GM18909 (cell line): ENCODE measurements around the gene TFF2.

Experiments
- ATAC-seq: cut with Tn5 transposase; IDR thresholded peaks from one replicate; pipeline ENCODE4 v1.9.1; 2021; ENCODE audit warnings: mild to moderate bottlenecking; ENCODE audit not compliant: unreplicated experiment, poor library complexity

The TFF2 gene

DNA sequence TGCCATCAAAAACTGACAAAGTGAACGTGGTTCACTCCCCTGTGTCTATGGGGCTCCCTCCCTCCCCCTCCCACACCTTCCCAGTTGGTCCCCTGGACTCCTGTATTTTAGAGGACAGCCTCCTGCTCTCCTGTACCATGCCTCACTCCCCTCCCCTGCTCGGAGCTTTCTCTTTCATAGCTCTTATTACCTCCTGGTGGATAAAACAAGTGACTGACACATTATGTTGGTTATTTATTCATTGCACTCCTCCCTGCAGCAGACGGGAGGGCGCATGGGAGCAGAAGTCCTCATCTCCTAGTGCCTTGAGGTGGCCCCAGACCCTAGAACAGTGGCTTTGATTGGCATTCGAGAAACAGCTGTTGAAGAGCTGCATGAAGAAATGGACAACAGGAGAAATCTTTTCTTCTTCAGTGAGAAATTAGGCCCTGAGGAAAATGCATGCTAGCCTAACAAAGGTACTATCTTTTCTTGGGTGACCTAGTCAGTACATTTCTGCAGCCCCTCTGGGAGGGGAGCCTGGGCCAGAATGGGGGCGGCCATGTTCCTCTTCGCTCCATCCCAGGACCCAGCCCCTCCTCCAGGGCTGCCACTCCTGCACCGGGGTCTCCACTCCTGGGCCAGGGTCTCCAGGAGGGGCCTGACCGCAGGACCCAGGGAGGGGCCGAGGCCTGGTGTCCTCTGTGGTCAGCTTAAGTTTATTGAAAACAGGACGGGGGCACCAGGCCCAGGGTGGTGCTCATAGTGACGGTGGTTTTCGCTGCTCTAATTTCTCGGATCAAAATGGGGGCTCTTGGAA, 16.8 kb upstream of the TFF2 start:
- ATAC-seq: no peak

DNA sequence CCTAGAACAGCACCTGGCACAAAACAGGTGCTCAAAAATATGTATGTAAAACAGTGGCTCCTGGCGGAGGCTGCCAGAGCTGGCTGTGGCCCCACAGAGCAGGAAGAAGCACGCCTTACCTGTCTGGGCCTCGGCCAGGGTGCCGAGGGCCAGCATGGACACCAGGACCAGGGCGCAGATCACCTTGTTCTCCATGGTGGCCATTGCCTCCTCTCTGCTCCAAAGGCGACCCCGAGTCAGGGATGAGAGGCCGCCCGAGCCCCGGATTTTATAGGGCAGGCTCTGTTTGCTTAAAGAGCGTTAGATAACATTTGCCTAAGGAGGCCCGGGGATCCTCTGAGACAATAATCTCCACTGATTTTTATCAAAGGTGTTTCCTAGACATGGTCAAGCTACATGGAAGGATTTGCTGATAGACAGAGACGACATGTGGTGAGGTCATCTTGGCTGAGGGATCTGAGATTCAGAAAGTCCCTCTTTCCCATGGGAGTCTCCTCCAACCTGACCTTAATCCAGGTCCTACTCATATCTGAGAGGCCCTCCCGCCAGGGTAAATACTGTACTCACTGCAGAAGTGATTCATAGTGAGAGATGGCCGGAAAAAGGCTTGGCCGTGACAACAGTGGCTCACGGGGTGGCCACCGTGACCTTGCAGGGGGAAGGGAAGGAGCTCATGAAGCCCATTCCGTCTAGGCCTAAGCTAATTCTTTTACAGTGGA, 15.7 kb upstream of the TFF2 start, which contains the start of gene TFF1:
TFF1 (minus strand) TSS at position 244 of the 719 bp plus-strand sequence; CDS start at position 204, 40 bp downstream.
- no peak for ATAC-seq

DNA sequence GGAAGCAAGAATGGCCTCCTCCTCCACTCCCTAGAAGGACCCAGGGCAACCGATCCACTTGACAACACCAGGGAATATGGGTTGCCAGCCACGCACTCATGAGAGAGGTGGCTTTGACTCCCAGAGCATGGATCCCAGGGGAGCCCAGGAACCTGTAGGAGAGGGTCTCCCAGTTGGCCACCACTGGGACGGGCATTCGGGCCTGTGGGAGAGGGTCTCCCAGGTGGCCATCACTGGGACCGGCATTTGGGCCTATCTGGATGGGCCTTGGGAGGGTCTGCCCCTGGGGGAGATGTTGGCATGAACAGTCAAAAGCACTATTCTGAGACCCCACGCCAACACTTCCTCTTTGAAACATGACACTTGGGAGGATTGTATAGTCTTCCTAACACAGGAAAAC, 15.0 kb upstream of the TFF2 start:
- no peak for ATAC-seq

DNA sequence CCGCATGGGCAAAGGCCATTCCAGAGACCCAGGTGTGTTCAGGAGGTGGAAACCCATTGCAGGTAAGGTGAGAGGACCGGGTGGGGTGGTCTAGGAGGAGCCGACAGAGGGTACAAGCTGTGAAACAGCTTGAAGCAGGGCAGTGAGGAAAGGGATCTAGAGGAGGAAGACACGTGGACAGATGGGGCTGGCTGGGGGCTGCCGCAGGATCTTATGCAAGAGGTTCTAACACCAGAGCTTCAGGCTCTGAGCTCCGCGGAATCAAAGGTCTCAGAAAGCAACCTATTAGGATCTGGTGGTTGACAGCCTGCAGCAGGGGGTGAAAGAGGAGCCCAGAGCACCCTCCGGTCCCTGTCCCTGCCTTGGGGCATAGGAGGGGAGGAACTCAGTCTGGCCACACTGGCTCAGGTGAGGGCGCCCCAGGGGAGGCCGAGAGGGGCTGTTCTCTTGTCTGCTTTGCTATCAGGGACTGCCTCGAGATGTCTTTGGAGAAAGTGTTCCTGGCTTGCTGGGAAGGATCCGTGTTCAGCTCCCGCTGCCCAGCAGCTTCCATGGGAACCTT, 13.6 kb upstream of the TFF2 start:
- ATAC-seq: no peak

DNA sequence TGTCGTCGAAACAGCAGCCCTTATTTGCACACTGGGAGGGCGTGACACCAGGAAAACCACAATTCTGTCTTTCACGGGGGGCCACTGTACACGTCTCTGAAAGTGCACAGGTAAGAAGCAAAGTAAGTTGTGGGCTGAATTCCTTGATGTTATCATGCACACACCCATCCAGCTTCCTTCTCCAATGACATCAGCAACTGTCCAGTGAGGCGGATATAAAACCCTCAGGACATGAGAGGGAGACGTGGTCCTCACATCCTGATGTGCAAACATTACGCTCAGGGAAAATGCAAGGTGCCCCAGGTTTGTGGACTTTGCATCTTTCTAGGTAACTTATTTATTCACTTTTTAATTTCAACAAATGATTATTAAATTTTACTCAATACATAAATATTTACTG, 12.5 kb upstream of the TFF2 start:
- ATAC-seq: no peak

DNA sequence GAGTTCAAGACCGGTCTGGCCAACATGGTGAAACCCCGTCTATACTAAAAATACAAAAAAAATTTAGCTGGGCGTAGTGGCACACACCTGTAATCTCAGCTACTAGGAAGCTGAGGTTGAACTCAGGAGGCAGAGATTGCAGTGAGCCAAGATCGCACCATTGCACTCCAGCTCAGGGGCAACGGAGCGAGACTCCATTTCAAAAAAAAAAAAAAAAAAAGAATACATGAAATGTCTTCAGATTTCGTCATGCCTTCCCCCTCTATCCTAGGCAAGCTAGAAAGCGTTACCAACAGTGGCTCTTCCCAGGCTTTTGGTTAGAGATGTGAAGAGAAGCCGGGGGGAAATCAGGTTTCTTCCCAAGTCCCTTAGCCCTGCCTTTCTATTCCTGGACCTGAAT, 11.9 kb upstream of the TFF2 start:
- ATAC-seq: no peak

DNA sequence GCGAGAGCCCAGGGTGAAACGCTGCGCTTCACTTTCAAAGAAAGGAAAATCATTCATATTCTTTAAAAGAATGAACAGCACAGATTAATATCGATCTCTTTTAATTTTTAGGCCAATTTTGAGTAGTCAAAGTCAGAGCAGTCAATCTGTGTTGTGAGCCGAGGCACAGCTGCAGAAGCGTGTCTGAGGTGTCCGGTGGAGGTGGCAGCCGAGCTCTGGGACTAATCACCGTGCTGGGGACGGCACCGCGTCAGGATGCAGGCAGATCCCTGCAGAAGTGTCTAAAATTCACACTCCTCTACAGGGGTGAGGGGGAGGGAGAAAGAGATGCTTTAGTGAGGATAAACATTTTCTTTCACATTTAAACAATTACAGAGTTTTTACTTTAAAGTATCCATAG, 11.4 kb upstream of the TFF2 start:
- no peak for ATAC-seq

DNA sequence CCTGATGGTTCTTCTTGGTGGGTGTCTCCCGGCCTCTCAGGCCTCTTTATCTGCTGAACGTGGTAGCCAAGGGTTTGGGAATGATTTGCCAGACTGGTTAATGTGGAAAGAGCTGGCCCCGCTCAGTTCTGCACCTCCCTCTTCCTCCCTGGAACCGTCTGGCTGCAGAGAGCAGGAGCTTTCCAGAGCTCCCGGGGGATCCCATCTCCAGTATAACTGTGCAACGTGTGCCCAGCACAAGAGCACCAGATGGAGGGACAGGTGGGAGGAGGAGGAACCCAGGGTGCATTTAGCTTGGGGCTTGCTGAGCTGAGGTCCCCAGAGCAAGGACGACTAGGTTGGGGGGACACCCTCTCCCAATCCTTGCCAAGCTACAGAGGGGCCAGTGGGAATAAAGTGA, 10.5 kb upstream of the TFF2 start:
- no peak for ATAC-seq

DNA sequence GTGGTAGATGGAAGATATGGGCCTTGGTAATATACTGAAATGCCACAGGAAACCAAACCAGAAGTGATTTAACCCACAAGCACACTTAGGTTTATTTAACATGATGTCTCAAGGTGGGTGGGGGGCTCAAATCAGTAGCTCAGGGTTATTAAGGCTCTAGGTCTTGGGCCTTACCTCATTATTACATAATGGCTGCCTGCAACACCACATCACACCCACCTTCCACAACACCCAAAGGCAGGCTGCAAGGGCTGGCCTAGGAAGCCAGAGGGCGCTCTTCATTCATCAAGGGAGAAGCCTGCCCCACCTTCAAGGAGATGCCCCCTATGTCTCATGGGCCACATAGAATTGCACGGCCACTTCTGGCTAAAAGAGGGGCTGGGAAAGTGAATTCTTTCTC, 9.5 kb upstream of the TFF2 start:
- ATAC-seq: no peak

DNA sequence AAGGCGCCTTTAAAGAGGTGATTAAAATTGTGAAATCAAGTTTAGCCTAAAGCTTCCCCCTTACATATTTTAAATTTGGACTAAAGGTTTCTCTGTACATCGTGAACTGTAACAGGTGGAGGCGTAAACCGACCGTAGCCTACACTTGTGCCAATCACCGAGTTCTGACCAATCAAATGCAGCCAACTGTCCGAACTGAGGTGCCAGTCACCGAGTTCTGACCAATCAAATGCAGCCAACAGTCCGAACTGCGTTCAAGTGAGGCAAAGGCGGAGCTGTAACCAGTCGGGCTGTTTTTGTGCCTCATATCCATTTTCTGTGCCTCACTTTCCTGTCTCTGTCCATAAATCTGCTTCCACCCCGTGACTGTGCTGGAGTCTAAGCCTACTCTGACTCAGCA, 8.1 kb upstream of the TFF2 start:
- no peak for ATAC-seq

DNA sequence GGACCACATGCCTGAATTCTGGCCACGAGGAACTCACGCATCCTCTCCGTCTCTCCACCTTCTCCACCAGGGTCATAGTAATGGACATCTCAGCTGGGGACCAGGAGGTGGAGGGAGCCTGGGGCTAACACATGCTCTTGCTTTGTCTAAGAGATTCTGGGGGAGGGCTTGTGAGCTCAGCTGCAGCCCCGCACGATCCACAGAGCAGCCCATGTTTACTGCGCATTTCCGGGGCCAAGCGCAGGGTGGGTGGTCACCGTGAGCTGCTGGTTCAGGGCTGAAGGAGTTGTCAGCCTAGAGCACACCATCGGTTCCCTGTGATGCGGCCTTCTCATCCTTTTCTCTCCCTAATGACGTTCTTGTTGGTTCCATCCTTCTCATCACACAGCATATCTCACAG, 7.5 kb upstream of the TFF2 start:
- ATAC-seq: no peak

DNA sequence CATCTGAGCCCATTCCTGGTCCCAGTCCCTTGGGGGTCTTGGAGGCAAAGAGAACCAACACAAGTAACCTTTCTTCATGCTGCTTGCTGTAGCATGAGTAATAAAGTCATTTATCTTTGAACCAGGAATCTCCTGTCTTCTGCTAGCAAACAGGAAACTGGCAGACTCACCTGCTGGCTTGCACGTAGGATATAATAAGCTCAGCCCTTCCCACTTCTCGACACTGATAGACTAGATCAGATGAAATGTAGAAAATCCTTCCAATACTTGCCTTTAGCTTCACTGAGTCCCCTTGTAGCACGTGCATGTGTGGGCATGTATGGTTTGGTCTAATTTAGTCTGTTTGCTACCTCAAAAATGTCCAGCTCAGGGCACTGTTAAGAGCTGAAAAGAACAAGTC, 6.5 kb upstream of the TFF2 start:
- ATAC-seq: no peak

DNA sequence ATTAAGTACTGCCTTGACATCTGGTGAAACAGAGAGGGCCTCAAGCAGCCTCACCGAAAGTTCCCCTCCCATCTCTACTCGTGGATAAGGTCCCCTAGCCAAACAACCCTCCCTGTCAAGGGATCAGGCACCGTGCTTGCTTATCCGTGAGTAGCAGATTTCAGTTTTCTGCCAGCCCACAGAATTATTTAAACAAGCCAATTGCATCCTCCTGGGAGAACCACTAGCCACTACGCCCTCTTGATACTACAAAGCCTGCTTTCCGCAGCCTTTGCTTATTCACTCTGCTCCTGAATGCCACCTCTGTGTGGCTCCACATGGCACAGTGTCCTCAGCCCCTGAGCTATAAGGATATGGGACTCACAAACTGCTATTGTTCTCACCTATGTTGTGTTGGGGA, 5.9 kb upstream of the TFF2 start:
- ATAC-seq: no peak

DNA sequence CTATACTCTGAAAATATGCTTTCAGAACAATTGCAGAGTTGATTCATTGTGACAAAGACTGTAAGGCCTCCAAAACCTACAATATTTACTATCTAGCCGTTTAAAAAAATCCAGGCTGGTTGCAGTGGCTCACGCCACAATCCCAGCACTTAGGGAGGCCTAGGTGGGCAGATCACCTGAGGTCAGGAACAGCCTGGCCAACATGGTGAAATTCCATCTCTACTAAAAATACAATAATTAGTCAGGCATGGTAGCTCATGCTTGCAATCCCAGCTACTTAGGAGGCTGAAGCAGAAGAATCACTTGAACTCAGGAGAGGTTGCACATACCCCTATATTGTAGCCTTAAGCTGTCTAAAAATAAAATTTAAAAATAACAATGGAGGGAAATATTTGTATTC, 5.3 kb upstream of the TFF2 start:
- ATAC-seq: no peak

DNA sequence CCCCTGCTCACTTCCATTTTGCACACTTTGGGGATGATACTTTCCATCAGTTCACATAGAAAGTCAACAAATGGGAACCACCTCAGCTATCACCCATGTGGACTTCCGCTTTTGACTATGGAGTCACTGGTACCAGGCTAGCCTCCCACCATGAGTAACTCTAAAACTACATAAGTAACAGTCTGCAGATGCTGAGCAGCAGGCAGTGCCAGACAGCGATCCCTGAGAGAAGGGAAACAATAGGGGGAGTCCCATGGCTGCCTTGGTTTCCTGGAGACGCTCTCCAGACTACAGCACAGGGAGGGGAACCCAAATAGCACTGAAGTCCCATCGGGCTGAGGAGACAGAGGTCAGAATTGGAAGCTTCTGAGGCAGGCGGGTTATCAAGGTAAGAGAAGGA, 2.8 kb upstream of the TFF2 start:
- ATAC-seq: no peak

DNA sequence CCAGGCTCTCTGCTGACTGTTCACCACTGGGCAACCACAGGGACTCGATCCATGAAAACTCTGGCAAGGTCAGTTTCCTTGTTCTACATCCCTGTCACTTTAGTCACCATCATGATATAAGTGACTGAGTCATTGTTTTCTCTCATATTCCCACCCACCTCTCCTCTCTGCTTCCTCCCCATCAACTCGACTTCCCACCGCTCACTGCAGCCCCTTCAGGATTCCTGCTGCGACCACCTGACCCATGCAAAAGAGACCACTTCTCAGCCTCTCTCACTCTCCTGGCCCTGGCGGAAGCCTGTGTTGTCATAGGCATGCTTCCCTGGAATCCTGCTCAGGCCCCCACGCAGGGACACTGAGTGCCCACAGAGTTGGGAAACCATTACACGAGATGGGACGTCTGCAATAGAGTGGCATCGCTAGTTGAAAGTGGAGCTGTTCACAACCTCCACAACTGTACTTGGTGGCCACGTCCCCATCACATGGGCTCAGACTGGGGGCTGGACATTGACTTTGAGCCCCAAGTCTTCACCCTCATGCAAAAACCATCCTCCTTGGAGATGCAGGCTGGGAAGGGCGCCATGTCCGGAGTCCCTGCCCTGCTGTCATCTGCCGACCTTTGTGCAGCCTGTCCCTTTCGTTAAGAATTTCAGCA, 1.8 kb upstream of the TFF2 start:
- no peak for ATAC-seq

DNA sequence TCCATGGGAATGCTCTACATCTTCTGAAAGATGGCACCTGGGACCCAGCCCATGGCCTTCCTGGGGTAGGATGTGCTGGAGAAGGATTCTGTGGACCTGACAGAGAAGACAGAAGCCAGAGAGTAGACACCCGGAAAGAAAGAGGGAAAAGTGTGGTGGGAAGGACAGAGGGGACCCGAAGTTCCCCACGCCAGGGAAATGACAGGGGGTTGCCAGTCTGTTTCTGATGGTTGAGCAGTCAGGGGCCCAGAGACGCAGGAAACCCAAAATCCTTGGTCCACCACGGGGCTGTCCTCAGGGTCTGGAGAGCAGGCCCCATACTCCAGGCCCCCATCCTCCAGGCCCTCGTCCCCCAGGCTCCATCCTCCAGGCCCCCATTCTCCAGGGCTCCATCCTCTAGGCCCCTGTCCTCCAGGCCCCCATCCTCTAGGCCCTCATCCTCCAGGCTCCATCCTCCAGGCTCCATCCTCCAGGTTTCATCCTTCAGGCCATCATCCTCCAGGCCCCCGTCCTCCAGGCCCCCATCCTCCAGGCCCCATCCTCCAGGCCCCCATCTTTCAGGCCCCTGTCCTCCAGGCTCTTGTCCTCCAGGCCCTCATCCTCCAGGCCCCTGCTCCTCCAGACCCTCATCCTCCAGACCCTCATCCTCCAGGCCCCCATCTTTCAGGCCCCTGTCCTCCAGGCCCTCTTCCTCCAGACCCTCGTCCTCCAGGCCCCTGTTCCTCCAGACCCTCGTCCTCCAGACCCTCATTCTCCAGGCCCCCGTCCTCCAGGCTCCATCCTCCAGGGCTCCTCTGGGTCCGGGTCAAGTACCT, 1.0 kb upstream of the TFF2 start:
- ATAC-seq: no peak

DNA sequence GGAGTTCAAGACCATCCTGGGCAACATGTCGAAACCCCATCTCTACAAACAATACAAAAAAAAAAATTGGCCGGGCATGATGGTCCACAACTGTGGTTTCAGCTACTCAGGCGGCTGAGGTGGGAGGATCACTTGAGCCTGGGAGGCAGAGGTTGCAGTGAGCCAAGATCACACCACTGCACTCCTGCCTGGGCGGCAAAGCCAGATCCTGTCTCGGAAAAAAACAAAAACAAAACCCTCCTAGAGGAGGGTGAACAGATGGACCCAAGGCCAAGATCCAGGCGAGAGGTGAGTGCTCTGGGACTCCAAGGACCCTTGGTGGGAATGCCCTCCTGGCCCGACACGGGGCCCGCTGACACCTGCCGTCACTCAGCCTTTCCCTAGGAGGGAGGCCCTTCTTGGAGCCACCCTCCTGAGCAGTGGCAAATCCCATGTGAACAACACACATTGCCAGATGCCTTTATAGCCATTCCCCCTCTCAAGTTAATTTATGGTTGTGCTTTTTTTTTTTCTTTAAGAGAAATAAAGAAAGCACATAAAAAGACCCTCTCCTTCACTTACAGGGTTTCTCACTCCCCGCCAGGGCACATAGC, 380 bp downstream of the TFF2 start:
- no peak for ATAC-seq

DNA sequence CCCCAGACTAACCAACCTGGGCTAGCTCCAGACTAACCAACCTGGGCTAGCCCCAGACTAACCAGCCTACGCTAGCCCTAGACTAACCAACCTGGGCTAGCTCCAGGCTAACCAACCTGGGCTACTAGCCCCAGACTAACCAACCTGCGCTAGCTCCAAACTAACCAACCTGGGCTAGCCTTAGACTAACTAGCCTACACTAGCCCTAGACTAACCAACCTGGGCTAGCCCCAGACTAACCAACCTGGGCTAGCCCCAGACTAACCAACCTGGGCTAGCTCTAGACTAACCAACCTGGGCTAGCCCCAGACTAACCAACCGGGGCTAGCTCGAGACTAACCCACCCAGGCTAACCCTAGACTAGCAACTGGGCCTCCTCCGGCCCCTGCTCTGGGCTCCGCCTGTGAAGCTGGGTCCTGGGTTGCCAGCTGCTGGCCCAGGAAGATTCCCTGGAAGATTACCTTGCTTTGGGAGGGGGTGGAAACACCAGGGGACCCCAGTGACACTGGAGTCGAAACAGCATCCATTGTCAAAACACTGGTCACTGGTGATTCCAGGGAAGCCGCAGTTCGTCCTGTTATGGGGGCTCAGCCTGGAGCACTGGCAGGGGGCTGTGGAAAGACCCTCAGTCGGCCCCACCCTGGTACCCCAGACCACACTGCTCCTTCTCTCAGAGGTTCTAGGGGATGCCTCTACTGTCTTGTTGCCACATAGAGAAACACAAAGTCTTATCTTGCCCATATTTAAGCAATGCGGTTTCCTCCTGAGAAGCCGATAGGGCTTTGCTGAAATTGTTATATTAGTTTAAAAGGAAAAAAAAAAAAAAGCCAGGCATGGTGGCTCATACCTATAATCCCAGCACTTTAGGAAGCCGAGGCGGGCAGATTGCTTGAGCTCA, 1.1 kb downstream of the TFF2 start:
- ATAC-seq: no peak
